GM13977 (cell line): ENCODE results near the gene CST8.

Source experiments
- DNase-seq: peaks from one replicate; pipeline ENCODE4 v3.0.0; 2012; ENCODE audit warnings: low spot score
- CTCF ChIP-seq: IDR thresholded peaks from 2 replicates; pipeline ENCODE4 v1.5.1; 2012; ENCODE audit warnings: mild to moderate bottlenecking, control low read depth; ENCODE audit not compliant: insufficient read depth; ENCODE audit errors: extremely low read depth, missing control alignments
- in situ Hi-C: fragments of 300-500 bp; cut with MboI; formaldehyde crosslinking; loops from one replicate; pipeline ENCODE4 v1.12.0; 2022; ENCODE audit warnings: low sequenced_read_pairs, low pct_unique_long_range_greater_than_20kb, mixed read lengths, inconsistent platforms; ENCODE audit not compliant: unreplicated experiment

CST8 gene

DNA sequence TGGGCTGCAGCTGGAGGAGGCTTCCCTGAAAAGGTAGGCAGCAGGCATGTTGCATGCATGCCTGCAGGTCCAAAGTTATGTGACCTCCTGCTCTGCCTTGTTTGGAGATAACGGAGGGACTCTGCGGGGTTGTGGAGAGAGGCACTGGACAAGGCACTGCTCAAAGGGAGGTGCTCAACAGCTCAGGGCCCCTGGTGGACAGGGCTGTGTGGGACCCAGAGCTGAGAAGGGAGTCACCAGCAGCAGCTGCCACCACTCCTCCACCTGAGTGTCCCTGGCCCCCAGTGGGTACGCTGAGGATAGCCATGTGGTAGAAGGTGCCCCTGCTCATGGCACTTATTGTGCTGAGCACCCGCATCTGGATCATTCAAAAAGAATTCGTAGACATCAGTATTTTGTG lies 15.5 kb upstream of the CST8 start:
- in situ Hi-C loops, result no loop called here
- TF ChIP-seq CTCF, result no peak
- DNase-seq, result no peak

DNA sequence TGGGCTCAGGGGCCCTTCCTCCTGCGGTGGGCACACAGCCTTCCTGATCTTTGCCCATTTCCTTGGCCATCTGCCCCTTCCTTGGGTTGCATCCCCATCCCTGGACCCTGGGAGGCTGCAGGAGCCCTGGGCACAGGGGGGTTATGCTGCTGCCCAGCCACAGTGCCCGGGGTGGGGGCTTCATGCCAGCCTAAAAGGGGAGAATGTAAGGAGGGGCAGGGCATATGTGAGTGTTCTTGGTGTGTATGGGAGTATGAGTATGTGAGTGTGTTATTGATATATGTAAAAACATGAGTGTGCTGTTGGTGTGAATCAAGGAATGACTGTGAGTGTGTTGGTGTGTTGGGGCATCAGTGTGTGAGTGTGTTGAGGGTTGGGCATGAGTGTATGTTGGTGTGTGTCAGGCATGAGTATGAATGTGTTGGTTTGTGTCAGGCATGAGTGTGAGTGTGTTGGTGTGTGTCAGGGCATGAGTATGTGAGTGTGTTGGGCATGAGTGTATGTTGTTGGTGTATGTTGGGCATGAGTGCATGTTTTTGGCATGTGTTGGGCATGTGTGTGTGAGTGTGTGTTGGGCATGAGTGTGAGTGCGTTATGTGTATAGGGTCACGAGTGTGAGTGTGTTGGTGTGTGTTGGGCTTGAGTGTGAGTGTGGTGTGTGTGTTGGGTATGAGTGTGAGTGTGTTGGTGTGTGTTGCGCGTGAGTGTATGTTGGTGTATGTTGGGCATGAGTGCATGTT lies 14.7 kb upstream of the CST8 start:
- no peak for TF ChIP-seq CTCF
- in situ Hi-C loops, result no loop called here

GRCh38 chr20:23477223-23477622 lies 13.7 kb upstream of the CST8 start:
- TF ChIP-seq CTCF, result no peak
- in situ Hi-C loops, result no loop called here
- no peak for DNase-seq

More for the DNA sequence above, 14.7 kb upstream of the CST8 start:
- no peak for DNase-seq

DNA sequence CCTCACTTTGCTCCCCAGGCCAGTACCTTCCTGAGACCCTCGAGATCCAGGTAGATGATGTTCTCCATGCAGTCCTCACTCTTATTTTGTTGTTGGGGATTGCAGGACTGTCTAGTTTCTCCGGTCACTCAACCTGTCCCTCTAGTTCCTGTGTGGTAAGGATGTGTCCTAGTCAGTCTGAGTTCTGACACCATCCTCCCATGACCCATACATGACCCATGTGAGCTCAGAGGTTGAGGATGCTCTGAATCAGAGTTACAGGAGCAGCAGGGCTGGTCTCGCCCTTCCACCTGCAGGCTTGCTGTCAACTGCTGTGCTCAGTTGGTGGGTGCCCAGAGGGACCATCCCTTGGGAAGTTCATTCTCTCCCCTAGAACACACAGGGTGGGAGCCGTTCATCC lies 11.9 kb upstream of the CST8 start:
- in situ Hi-C loops, result no loop called here
- DNase-seq, result no peak
- no peak for TF ChIP-seq CTCF

- in situ Hi-C loops, result no loop called here
- no peak for DNase-seq
- no peak for TF ChIP-seq CTCF
Observed at GRCh38 chr20:23482138-23482537, 8.8 kb upstream of the CST8 start.

DNA sequence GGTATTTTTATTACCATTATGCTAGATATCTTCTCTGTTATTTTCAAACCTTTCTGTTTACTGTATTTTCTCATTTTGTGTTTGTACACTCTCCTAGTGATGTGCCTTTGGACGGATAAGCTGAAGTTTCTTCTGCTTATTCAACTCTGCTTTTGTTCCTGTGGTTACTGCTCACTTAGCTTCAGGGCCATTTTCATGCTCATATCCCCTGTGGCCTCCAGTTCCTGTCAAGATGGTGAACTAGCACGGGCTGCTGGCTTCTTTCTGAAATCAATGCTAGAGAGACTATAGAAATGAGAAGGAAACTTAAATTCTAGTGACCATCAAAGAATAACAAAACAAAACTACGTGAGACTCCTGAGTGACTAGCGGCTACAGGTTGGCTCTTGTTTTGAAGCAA lies 6.8 kb upstream of the CST8 start:
- in situ Hi-C loops, result no loop called here
- TF ChIP-seq CTCF, result no peak
- no peak for DNase-seq

GRCh38 chr20:23488470-23488869 lies 2.4 kb upstream of the CST8 start:
- in situ Hi-C loops, result no loop called here
- no peak for DNase-seq
- no peak for TF ChIP-seq CTCF
